Liver (tissue), 9 donors: Measurements from ENCODE around the gene P2RY8. TPM values are rescaled to one million over a fixed set of nuclear protein-coding genes. Genes with fewer than 3 reads are reported as not detected.
"Not testable (repeated sequence)": the region's sequence is repeated elsewhere in the genome, so short reads cannot be mapped to it uniquely, and the experiment has no call there.

Experiments
- DNase-seq: peaks from one replicate; pipeline ENCODE4 v3.0.0-alpha.2; 2017; ENCODE audit warnings: low spot score
- H3K27ac ChIP-seq, 2 donors: one replicate each; pipeline ENCODE4 v1.7.0; 2013; ENCODE audit warnings: inconsistent platforms in 2 of 2, low read length in 2 of 2, control low read depth in 1 of 2, low read depth in 1 of 2, mild to moderate bottlenecking in 1 of 2
- H3K27me3 ChIP-seq, 4 donors: one replicate each; pipeline versions ENCODE4 v1.6.1 to v1.7.0; 2013; ENCODE audit warnings: low read length in 3 of 4, inconsistent platforms in 1 of 4, mild to moderate bottlenecking in 1 of 4, moderate library complexity in 1 of 4; ENCODE audit not compliant: control insufficient read depth in 4 of 4, insufficient read depth in 4 of 4
- H3K36me3 ChIP-seq, 4 donors: one replicate each; pipeline versions ENCODE4 v1.6.1 to v1.7.0; 2013; ENCODE audit warnings: low read length in 3 of 4, mild to moderate bottlenecking in 3 of 4, low read depth in 1 of 4, moderate library complexity in 1 of 4; ENCODE audit not compliant: control insufficient read depth in 4 of 4, insufficient read depth in 3 of 4
- H3K4me1 ChIP-seq, 4 donors: one replicate each; pipeline versions ENCODE4 v1.6.1 to v1.7.0; 2013; ENCODE audit warnings: low read length in 3 of 4, mild to moderate bottlenecking in 3 of 4, moderate library complexity in 1 of 4; ENCODE audit not compliant: control insufficient read depth in 4 of 4, insufficient read depth in 4 of 4
- H3K4me3 ChIP-seq, 3 donors: one replicate each; pipeline versions ENCODE4 v1.6.1 to v1.7.0; 2013; ENCODE audit warnings: low read length in 3 of 3, control low read depth in 1 of 3, low read depth in 1 of 3, mild to moderate bottlenecking in 1 of 3
- H3K9ac ChIP-seq, 2 donors: one replicate each; pipeline ENCODE4 v1.7.0; 2013; ENCODE audit warnings: low read length in 2 of 2, mild to moderate bottlenecking in 2 of 2, moderate library complexity in 2 of 2, control low read depth in 1 of 2, low read depth in 1 of 2
- H3K9me3 ChIP-seq, 4 donors: one replicate each; pipeline versions ENCODE4 v1.6.1 to v1.7.0; 2013; ENCODE audit warnings: low read length in 3 of 4; ENCODE audit not compliant: control insufficient read depth in 4 of 4
- ATF3 ChIP-seq: IDR thresholded peaks from 2 replicates; pipeline ENCODE4 v1.6.1; 2016; ENCODE audit warnings: antibody characterized with exemption
- CTCF ChIP-seq: fragments of 150-350 bp; IDR thresholded peaks from 2 replicates; pipeline ENCODE4 v1.5.1; 2017; ENCODE audit warnings: improper control_type of control experiment, low read depth, low read length; ENCODE audit not compliant: missing input control
- EGR1 ChIP-seq, 2 donors: IDR thresholded peaks; 2 replicates each; pipeline ENCODE4 v1.6.1; 2016 to 2018; ENCODE audit warnings: antibody characterized with exemption in 2 of 2, low read depth in 2 of 2
- FOXA2 ChIP-seq: IDR thresholded peaks from 2 replicates; pipeline ENCODE4 v1.6.1; 2016; ENCODE audit warnings: antibody characterized with exemption
- GABPA ChIP-seq, 2 donors: IDR thresholded peaks in 1 of 2; conservative IDR thresholded peaks in 1 of 2; 2 replicates each; pipeline ENCODE4 v1.6.1; 2016; ENCODE audit warnings: antibody characterized with exemption in 2 of 2, mild to moderate bottlenecking in 1 of 2, moderate library complexity in 1 of 2
- HNF4A ChIP-seq, 2 donors: conservative IDR thresholded peaks; 2 replicates each; pipeline ENCODE4 v1.6.1; 2016; ENCODE audit warnings: antibody characterized with exemption in 2 of 2, mild to moderate bottlenecking in 2 of 2
- HNF4G ChIP-seq: IDR thresholded peaks from 2 replicates; pipeline ENCODE4 v1.6.1; 2016; ENCODE audit warnings: antibody characterized with exemption
- JUND ChIP-seq, 2 donors: IDR thresholded peaks; 2 replicates each; pipeline ENCODE4 v1.6.1; 2016; ENCODE audit warnings: antibody characterized with exemption in 2 of 2
- MAX ChIP-seq: IDR thresholded peaks from 2 replicates; pipeline ENCODE4 v1.6.1; 2016; ENCODE audit warnings: antibody characterized with exemption
- NR2F2 ChIP-seq: IDR thresholded peaks from 2 replicates; pipeline ENCODE4 v1.6.1; 2016; ENCODE audit warnings: antibody characterized with exemption
- RAD21 ChIP-seq, 2 donors: IDR thresholded peaks; 2 replicates each; pipeline ENCODE4 v1.6.1; 2016; ENCODE audit warnings: antibody characterized with exemption in 2 of 2, mild to moderate bottlenecking in 2 of 2
- REST ChIP-seq: IDR thresholded peaks from 2 replicates; pipeline ENCODE4 v1.6.1; 2016; ENCODE audit warnings: antibody characterized with exemption, mild to moderate bottlenecking
- RXRA ChIP-seq, 2 donors: IDR thresholded peaks; 2 replicates each; pipeline ENCODE4 v1.6.1; 2017 to 2018; ENCODE audit warnings: antibody characterized with exemption in 2 of 2, mild to moderate bottlenecking in 1 of 2
- SP1 ChIP-seq: IDR thresholded peaks from 2 replicates; pipeline ENCODE4 v1.6.1; 2018; ENCODE audit warnings: antibody characterized with exemption, mild to moderate bottlenecking
- TAF1 ChIP-seq: conservative IDR thresholded peaks from 2 replicates; pipeline ENCODE4 v1.6.1; 2016; ENCODE audit warnings: antibody characterized with exemption, mild to moderate bottlenecking
- YY1 ChIP-seq: IDR thresholded peaks from 2 replicates; pipeline ENCODE4 v1.6.1; 2016; ENCODE audit warnings: antibody characterized with exemption, mild to moderate bottlenecking
- ZBTB33 ChIP-seq: IDR thresholded peaks from 2 replicates; pipeline ENCODE4 v1.6.1; 2016; ENCODE audit warnings: antibody characterized with exemption
- WGBS: extraction: QIAGEN DNeasy Blood & Tissue Kit; methylation state at CpG from one replicate; pipeline ENCODE4 v1.1.7; 2013; 5-methylcytosine and 5-hydroxymethylcytosine counted together
- polyA plus RNA-seq, 2 donors: library from polyadenylated mRNA; stranded (reverse) in 1 of 2; unstranded in 1 of 2; fragments of 200-250 nt in 1 of 2; fragments of >200 nt in 1 of 2; fragmentation: Nextera tagmentation in 1 of 2; extraction: Ambion mirVana in 1 of 2; gene quantifications; one replicate each; pipeline versions ENCODE4 v1.2.1 to v1.2.3, GENCODE V29; 2013 to 2015
- total RNA-seq, 2 donors: library from RNA; depleted of rRNA; stranded (reverse); fragments of >200 nt; gene quantifications; one replicate each; pipeline ENCODE4 v1.2.3, GENCODE V29; 2014
- donor health status: healthy.
- donor health status: healthy.
- donor health status: healthy.
- donor health status: healthy.
- donor health status: healthy.

Gene P2RY8
- total and polyA plus RNA-seq, 4 donors: 0.24 to 4.4 (median 0.59) TPM

GRCh38 chrX:1475481-1475880, 61.5 kb downstream of the P2RY8 start:
- Histone ChIP-seq H3K4me3 (no peak overlapping the region), H3K4me1 (no peaks in the 10 kb centered on the region), H3K27ac (no peak overlapping the region), H3K27me3 (no peaks in the 10 kb centered on the region), H3K36me3 (no peaks in the 10 kb centered on the region), H3K9ac (no peak overlapping the region), H3K9me3 (peaks cover 0 to 2% (median 0%) of the 10 kb centered on the region in 4 donors)
- WGBS: 92% methylated on average over 4 of the region's 4 CpGs
- DNase-seq: no peak
- TF ChIP-seq JUND (IDR thresholded peaks at IDR 0.05) (no peak), CTCF (no peak), GABPA (IDR thresholded peaks at IDR 0.05 in 1 of 2, conservative IDR thresholded peaks at IDR 0.05 in 1 of 2) (no peak), HNF4G (no peak), YY1 (no peak), FOXA2 (no peak), SP1 (no peak), MAX (no peak), ATF3 (no peak), RAD21 (IDR thresholded peaks at IDR 0.05) (no peak), RXRA (IDR thresholded peaks at IDR 0.05) (no peak), HNF4A (conservative IDR thresholded peaks at IDR 0.05) (no peak), ZBTB33 (no peak), EGR1 (IDR thresholded peaks at IDR 0.05; ENCODE audit: low read depth in 2 of 2) (no peak), REST (no peak), NR2F2 (no peak), TAF1 (no peak)

- H3K27ac ChIP-seq, H3K9me3 ChIP-seq, H3K27me3 ChIP-seq, H3K4me3 ChIP-seq, H3K4me1 ChIP-seq, H3K36me3 ChIP-seq, H3K9ac ChIP-seq, DNase-seq: not testable (repeated sequence)
- WGBS: 51% methylated on average over 2 of the region's 2 CpGs
Observed at GRCh38 chrX:1474593-1474992, 62.4 kb downstream of the P2RY8 start.
